Mucosa of descending colon (tissue), 3 donors: ENCODE measurements around the gene WRNIP1. TPM values are rescaled to one million over a fixed set of nuclear protein-coding genes. Genes with fewer than 3 reads are reported as not detected.
A peak's percentile ranks its signal among the peaks of the same experiment; 100 is the strongest.

Source experiments
- ATAC-seq: fragments of 200-7000 bp; cut with Tn5 transposase; one replicate; pipeline ENCODE4 v1.9.1; 2020; ENCODE audit warnings: mild to moderate bottlenecking, moderate library complexity
- DNase-seq, 3 donors: peaks; one replicate each; pipeline ENCODE4 v3.0.0-alpha.2; 2020
- H3K36me3 ChIP-seq: fragments of 200-600 bp; one replicate; pipeline ENCODE4 v1.8.0; 2021; ENCODE audit warnings: low read depth, mild to moderate bottlenecking
- H3K4me1 ChIP-seq: fragments of 200-600 bp; one replicate; pipeline ENCODE4 v1.8.0; 2021; ENCODE audit warnings: low read depth, mild to moderate bottlenecking
- H3K4me3 ChIP-seq: fragments of 200-600 bp; one replicate; pipeline ENCODE4 v1.8.0; 2021; ENCODE audit warnings: mild to moderate bottlenecking
- H3K9me3 ChIP-seq: fragments of 200-600 bp; one replicate; pipeline ENCODE4 v1.8.0; 2021; ENCODE audit warnings: mild to moderate bottlenecking
- intact Hi-C, 2 donors: fragments of 100-400 bp; cut with DNase I in 1 of 2; cut with micrococcal nuclease in 1 of 2; formaldehyde crosslinking; loops; one replicate each; pipeline versions ENCODE4 v1.11.0 to v1.11.1; 2022; cut with DNase I, micrococcal nuclease
- total RNA-seq, 3 donors: library from RNA; stranded (reverse); fragmentation: NEBNext Ultra II Directional in 2 of 3; extraction: Animal tissue kit (Norgen Biotek cat#: 25700) in 2 of 3; gene quantifications; one replicate each; pipeline versions ENCODE4 v1.2.1 to v1.2.4, GENCODE V29; 2021 to 2023
- TF ChIP-seq, protein P1 (sequence below): fragments of 200-600 bp; IDR thresholded peaks from one replicate; pipeline ENCODE4 v1.8.0; 2022; ENCODE audit warnings: antibody characterized with exemption, mild to moderate bottlenecking
- donor health status: DM: no; HTN: no; CAD: no; lungs with moderate emphysema.
- donor health status: DM: no; HTN: no; CAD: no.
- donor health status: DM: no; HTN: yes; CAD: no.

The WRNIP1 gene
- total RNA-seq, 3 donors from 2014 or later: 39.0 to 41.1 (median 39.7) TPM

DNA sequence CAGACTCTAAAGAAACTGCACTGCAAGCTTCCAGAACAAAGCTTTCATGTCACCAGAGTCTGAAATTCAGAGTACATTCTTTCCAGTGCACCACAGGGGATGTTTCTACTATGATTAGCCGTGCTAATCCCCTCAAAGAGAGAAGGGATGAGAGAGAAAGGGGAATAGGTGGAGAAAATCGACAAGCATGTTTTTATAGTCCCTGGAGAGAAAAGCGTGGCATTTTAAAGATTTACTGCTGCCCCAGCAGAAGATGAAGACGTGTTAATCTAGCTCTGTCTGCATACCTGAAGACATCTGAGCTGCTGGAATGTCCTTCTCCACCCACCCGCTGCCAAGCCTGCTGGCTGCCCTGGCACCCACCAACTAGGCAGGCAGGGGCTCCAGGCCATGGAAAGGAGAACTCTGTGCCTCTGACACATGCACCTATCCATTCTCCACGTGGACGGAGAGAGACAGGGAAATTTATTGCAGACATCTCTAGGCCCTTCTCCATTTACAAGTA is 18.6 kb upstream of the WRNIP1 start:
- H3K4me1 ChIP-seq: no peaks in the 10 kb centered on the region
- ATAC-seq (no peak), DNase-seq (no peak)
- no peaks in the 10 kb centered on the region for H3K36me3 ChIP-seq
- intact Hi-C loops: no loop called here
- TF ChIP-seq, protein P1, sequence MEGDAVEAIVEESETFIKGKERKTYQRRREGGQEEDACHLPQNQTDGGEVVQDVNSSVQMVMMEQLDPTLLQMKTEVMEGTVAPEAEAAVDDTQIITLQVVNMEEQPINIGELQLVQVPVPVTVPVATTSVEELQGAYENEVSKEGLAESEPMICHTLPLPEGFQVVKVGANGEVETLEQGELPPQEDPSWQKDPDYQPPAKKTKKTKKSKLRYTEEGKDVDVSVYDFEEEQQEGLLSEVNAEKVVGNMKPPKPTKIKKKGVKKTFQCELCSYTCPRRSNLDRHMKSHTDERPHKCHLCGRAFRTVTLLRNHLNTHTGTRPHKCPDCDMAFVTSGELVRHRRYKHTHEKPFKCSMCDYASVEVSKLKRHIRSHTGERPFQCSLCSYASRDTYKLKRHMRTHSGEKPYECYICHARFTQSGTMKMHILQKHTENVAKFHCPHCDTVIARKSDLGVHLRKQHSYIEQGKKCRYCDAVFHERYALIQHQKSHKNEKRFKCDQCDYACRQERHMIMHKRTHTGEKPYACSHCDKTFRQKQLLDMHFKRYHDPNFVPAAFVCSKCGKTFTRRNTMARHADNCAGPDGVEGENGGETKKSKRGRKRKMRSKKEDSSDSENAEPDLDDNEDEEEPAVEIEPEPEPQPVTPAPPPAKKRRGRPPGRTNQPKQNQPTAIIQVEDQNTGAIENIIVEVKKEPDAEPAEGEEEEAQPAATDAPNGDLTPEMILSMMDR: no peak
- H3K9me3 ChIP-seq: no peaks in the 10 kb centered on the region
- no peak overlapping the region for H3K4me3 ChIP-seq

DNA sequence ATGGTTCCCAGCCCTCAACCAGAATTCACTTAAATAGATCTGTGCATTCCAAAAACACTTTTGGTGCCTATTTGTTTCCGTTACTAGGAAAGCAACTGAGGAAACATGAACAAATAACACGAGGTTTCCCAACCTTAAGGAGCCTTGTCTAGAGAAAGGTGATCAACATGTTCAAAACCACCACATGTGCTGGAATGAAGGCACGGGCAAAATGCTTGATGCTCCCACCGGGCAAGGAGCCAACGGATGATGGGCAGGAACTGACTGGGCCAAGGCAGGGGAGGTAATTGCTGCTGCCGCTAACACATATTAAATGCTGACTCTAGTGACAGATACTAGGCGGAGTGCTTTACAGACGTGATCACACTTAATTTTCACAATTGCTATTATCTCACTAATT is 17.0 kb upstream of the WRNIP1 start:
- ATAC-seq (no peak), DNase-seq (no peak)
- Histone ChIP-seq H3K4me1 (no peaks in the 10 kb centered on the region), H3K9me3 (no peaks in the 10 kb centered on the region), H3K4me3 (no peak overlapping the region), H3K36me3 (no peaks in the 10 kb centered on the region)
- intact Hi-C loops: no loop called here
- TF ChIP-seq, protein P1: no peak

GRCh38 chr6:2749969-2750600 is 15.1 kb upstream of the WRNIP1 start:
- TF ChIP-seq, protein P1: peak; percentile 80
- peak; percentile 81 for ATAC-seq

GRCh38 chr6:2750832-2751231 is 14.4 kb upstream of the WRNIP1 start, which contains the start of gene MYLK4:
MYLK4 (minus strand) TSS chr6:2750922; CDS start chr6:2749294, 1,628 bp downstream.
- H3K4me1 ChIP-seq: no peaks in the 10 kb centered on the region
- intact Hi-C loops: loop anchor here in 1 of 2 donors (10.0 kb wide), 1 partner anchor 1156 kb away; no protein-coding TSS in a partner anchor
- ATAC-seq (no peak), DNase-seq (no peak)
- no peaks in the 10 kb centered on the region for H3K9me3 ChIP-seq
- TF ChIP-seq, protein P1: no peak
- no peak within 1 kb of the TSS for H3K4me3 ChIP-seq
- H3K36me3 ChIP-seq: no peaks in the 10 kb centered on the region

More at GRCh38 chr6:2749969-2750600, 15.1 kb upstream of the WRNIP1 start:
- no peaks in the 10 kb centered on the region for H3K36me3 ChIP-seq
- no peak overlapping the region for H3K4me3 ChIP-seq
- peak in 2 of 3 donors; percentile 59 to 82 for DNase-seq
- no peaks in the 10 kb centered on the region for H3K4me1 ChIP-seq
- no peaks in the 10 kb centered on the region for H3K9me3 ChIP-seq
- intact Hi-C loops: loop anchor here in 1 of 2 donors (10.0 kb wide), 1 partner anchor 1155 kb away; no protein-coding TSS in a partner anchor

- no peaks in the 10 kb centered on the region for H3K4me1 ChIP-seq
- no peak overlapping the region for H3K4me3 ChIP-seq
- H3K9me3 ChIP-seq: no peaks in the 10 kb centered on the region
- TF ChIP-seq, protein P1: no peak
- intact Hi-C loops: loop anchor here in 1 of 2 donors (10.0 kb wide), 1 partner anchor 1157 kb away; no protein-coding TSS in a partner anchor
- no peaks in the 10 kb centered on the region for H3K36me3 ChIP-seq
- ATAC-seq (no peak), DNase-seq (no peak)
Measured at GRCh38 chr6:2751871-2752270, 13.3 kb upstream of the WRNIP1 start.
